HepG2 (cell line): ENCODE results near the gene ABHD12. TPM values are rescaled to one million over a fixed set of nuclear protein-coding genes. Genes with fewer than 3 reads are reported as not detected.

ENCODE experiments used
- ATF1 ChIP-seq: IDR thresholded peaks from 2 replicates; pipeline ENCODE4 v1.6.1; 2016; ENCODE audit warnings: mild to moderate bottlenecking, control low read depth
- RARA ChIP-seq: IDR thresholded peaks from 2 replicates; pipeline ENCODE4 v1.6.1; 2016; ENCODE audit warnings: missing genetic modification reagents, missing compliant biosample characterization
- RFX5 ChIP-seq: IDR thresholded peaks from 2 replicates; pipeline ENCODE4 v1.6.1; 2011; ENCODE audit warnings: low read depth, low read length, improper control_type of control experiment
- ZNF788 ChIP-seq: sonication (generic); formaldehyde crosslinking; IDR thresholded peaks from 2 replicates; pipeline ENCODE4 v1.5.0; 2020; ENCODE audit warnings: mild to moderate bottlenecking, missing genetic modification reagents, borderline replicate concordance
- polyA plus RNA-seq, 8 experiments: library from polyadenylated mRNA; depleted of rRNA in 3 of 8; stranded (reverse) in 7 of 8; unstranded in 1 of 8; fragments of >200 nt; fragmentation: Illumina TruSeq in 4 of 8; extraction: Trizol in 4 of 8; gene quantifications; 2 replicates each; pipeline versions ENCODE4 v1.2.1 to v1.2.3, GENCODE V29; 2011 to 2016; ENCODE audit warnings: low read depth in 4 of 8, missing spikeins in 1 of 8, mixed read lengths in 1 of 8; ENCODE audit not compliant: insufficient read depth in 1 of 8
- total RNA-seq, 5 experiments: library from RNA; depleted of rRNA; stranded (reverse); fragments of >200 nt; fragmentation: Illumina TruSeq; extraction: Trizol; gene quantifications; 2 replicates each; pipeline ENCODE4 v1.2.3, GENCODE V29; 2016; ENCODE audit warnings: low read depth in 1 of 5
- TF ChIP-seq, protein P1 (sequence below): sonication (generic); formaldehyde crosslinking; IDR thresholded peaks from 2 replicates; pipeline ENCODE4 v1.5.1; 2020; ENCODE audit warnings: mild to moderate bottlenecking, missing genetic modification reagents, borderline replicate concordance
- TF ChIP-seq, protein P2 (sequence below): IDR thresholded peaks from 2 replicates; pipeline ENCODE4 v1.6.1; 2012; ENCODE audit warnings: inconsistent platforms
- TF ChIP-seq, protein P3 (sequence below): sonication (generic); formaldehyde crosslinking; IDR thresholded peaks from 2 replicates; pipeline ENCODE4 v1.4.0; 2020; ENCODE audit warnings: mild to moderate bottlenecking, missing genetic modification reagents, borderline replicate concordance
- TF ChIP-seq, protein P4 (sequence below): sonication (generic); formaldehyde crosslinking; IDR thresholded peaks from 2 replicates; pipeline ENCODE4 v1.4.0; 2020; ENCODE audit warnings: missing genetic modification reagents
- TF ChIP-seq, protein P5 (sequence below): sonication (generic); formaldehyde crosslinking; IDR thresholded peaks from 2 replicates; pipeline ENCODE4 v1.5.1; 2020; ENCODE audit warnings: missing genetic modification reagents, mild to moderate bottlenecking, borderline replicate concordance
- TF ChIP-seq, protein P6 (sequence below): sonication (generic); formaldehyde crosslinking; IDR thresholded peaks from 2 replicates; pipeline ENCODE4 v1.4.0; 2020; ENCODE audit warnings: missing genetic modification reagents
- TF ChIP-seq, protein P7 (sequence below): sonication (generic); formaldehyde crosslinking; IDR thresholded peaks from 2 replicates; pipeline ENCODE4 v1.4.0; 2020; ENCODE audit warnings: missing genetic modification reagents

ABHD12 gene
- total and polyA plus RNA-seq, 2 of the 13 experiments (the other 11 are each of a cell fraction or from before 2014, with no cell fraction given): 23.5 to 72.1 TPM

DNA sequence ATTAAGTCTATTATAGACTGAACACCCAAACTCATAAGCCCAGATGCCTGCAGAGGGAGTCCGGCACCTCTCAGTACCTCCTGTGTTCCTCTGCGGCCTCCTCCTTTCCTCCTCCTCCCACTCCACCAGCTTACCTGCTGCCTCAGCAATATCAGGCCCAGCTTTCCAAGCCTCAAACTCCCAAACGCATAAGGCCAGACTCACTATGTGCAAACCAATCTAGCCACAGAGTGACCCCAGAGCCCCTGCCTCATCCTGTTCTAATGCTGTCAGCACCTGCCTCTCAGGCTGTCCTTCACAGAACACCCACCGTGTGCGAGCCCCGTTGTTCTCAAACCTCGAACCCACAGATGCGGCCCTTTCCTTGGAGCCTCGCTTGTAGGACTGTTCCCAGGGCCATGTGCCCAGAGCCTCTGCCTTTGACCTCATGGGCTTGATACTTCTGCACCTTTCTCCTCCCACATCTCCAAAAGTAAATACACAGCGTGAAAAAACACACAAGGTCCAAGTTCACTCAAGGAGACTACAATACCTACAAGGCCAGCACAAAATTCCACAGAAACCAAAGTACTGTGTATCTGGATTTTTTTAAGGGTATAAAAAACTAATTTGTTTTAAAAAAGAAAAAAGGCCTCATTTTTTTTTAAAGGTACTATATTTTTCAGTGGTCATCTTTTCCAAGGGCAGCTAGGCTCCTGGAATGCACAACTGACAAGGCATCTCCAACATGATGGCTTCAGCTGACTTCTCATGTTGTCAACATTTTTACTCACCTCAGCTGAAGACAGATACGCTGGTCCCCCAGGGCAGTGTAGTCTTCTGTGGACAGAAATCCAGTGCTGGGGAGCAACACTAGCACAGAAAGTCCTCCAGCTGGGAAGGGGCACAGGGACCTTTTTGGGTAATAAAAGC, 52.3 kb downstream of the ABHD12 start (continued):
- TF ChIP-seq, protein P1, sequence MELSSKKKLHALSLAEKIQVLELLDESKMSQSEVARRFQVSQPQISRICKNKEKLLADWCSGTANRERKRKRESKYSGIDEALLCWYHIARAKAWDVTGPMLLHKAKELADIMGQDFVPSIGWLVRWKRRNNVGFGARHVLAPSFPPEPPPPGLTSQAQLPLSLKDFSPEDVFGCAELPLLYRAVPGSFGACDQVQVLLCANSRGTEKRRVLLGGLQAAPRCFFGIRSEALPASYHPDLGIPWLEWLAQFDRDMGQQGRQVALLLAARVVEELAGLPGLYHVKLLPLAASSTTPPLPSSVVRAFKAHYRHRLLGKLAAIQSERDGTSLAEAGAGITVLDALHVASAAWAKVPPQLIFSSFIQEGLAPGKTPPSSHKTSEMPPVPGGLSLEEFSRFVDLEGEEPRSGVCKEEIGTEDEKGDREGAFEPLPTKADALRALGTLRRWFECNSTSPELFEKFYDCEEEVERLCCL (CRISPR knock-in tag): peak; percentile 87; the same call in 1 of the 2 replicates
- TF ChIP-seq, protein P2, sequence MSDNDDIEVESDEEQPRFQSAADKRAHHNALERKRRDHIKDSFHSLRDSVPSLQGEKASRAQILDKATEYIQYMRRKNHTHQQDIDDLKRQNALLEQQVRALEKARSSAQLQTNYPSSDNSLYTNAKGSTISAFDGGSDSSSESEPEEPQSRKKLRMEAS: peak; percentile 100
- TF ChIP-seq, protein P3, sequence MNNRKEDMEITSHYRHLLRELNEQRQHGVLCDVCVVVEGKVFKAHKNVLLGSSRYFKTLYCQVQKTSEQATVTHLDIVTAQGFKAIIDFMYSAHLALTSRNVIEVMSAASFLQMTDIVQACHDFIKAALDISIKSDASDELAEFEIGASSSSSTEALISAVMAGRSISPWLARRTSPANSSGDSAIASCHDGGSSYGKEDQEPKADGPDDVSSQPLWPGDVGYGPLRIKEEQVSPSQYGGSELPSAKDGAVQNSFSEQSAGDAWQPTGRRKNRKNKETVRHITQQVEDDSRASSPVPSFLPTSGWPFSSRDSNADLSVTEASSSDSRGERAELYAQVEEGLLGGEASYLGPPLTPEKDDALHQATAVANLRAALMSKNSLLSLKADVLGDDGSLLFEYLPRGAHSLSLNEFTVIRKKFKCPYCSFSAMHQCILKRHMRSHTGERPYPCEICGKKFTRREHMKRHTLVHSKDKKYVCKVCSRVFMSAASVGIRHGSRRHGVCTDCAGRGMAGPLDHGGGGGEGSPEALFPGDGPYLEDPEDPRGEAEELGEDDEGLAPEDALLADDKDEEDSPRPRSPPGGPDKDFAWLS (CRISPR knock-in tag): no peak
- TF ChIP-seq, protein P4, sequence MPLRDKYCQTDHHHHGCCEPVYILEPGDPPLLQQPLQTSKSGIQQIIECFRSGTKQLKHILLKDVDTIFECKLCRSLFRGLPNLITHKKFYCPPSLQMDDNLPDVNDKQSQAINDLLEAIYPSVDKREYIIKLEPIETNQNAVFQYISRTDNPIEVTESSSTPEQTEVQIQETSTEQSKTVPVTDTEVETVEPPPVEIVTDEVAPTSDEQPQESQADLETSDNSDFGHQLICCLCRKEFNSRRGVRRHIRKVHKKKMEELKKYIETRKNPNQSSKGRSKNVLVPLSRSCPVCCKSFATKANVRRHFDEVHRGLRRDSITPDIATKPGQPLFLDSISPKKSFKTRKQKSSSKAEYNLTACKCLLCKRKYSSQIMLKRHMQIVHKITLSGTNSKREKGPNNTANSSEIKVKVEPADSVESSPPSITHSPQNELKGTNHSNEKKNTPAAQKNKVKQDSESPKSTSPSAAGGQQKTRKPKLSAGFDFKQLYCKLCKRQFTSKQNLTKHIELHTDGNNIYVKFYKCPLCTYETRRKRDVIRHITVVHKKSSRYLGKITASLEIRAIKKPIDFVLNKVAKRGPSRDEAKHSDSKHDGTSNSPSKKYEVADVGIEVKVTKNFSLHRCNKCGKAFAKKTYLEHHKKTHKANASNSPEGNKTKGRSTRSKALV (CRISPR knock-in tag): peak; percentile 94
- TF ChIP-seq, protein P5, sequence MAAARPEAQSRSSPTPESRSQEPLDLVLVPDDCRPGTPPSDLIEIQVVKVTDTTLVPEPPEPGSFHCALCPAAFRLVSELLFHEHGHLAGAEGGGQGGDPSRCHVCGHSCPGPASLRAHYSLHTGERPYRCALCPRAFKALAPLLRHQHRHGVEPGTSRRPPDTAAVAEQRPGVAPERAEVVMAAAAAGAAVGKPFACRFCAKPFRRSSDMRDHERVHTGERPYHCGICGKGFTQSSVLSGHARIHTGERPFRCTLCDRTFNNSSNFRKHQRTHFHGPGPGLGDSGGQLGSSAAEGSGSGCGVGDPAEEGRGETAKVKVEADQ: peak; percentile 98
- TF ChIP-seq RFX5 (no peak), ATF1 (peak; percentile 79), ZNF788 (peak; percentile 93; the same call in 1 of the 2 replicates), RARA (CRISPR knock-in tag) (peak; percentile 96)
- TF ChIP-seq, protein P6, sequence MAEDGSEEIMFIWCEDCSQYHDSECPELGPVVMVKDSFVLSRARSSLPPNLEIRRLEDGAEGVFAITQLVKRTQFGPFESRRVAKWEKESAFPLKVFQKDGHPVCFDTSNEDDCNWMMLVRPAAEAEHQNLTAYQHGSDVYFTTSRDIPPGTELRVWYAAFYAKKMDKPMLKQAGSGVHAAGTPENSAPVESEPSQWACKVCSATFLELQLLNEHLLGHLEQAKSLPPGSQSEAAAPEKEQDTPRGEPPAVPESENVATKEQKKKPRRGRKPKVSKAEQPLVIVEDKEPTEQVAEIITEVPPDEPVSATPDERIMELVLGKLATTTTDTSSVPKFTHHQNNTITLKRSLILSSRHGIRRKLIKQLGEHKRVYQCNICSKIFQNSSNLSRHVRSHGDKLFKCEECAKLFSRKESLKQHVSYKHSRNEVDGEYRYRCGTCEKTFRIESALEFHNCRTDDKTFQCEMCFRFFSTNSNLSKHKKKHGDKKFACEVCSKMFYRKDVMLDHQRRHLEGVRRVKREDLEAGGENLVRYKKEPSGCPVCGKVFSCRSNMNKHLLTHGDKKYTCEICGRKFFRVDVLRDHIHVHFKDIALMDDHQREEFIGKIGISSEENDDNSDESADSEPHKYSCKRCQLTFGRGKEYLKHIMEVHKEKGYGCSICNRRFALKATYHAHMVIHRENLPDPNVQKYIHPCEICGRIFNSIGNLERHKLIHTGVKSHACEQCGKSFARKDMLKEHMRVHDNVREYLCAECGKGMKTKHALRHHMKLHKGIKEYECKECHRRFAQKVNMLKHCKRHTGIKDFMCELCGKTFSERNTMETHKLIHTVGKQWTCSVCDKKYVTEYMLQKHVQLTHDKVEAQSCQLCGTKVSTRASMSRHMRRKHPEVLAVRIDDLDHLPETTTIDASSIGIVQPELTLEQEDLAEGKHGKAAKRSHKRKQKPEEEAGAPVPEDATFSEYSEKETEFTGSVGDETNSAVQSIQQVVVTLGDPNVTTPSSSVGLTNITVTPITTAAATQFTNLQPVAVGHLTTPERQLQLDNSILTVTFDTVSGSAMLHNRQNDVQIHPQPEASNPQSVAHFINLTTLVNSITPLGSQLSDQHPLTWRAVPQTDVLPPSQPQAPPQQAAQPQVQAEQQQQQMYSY: no peak; the same call in 1 of the 2 replicates
- TF ChIP-seq, protein P7, sequence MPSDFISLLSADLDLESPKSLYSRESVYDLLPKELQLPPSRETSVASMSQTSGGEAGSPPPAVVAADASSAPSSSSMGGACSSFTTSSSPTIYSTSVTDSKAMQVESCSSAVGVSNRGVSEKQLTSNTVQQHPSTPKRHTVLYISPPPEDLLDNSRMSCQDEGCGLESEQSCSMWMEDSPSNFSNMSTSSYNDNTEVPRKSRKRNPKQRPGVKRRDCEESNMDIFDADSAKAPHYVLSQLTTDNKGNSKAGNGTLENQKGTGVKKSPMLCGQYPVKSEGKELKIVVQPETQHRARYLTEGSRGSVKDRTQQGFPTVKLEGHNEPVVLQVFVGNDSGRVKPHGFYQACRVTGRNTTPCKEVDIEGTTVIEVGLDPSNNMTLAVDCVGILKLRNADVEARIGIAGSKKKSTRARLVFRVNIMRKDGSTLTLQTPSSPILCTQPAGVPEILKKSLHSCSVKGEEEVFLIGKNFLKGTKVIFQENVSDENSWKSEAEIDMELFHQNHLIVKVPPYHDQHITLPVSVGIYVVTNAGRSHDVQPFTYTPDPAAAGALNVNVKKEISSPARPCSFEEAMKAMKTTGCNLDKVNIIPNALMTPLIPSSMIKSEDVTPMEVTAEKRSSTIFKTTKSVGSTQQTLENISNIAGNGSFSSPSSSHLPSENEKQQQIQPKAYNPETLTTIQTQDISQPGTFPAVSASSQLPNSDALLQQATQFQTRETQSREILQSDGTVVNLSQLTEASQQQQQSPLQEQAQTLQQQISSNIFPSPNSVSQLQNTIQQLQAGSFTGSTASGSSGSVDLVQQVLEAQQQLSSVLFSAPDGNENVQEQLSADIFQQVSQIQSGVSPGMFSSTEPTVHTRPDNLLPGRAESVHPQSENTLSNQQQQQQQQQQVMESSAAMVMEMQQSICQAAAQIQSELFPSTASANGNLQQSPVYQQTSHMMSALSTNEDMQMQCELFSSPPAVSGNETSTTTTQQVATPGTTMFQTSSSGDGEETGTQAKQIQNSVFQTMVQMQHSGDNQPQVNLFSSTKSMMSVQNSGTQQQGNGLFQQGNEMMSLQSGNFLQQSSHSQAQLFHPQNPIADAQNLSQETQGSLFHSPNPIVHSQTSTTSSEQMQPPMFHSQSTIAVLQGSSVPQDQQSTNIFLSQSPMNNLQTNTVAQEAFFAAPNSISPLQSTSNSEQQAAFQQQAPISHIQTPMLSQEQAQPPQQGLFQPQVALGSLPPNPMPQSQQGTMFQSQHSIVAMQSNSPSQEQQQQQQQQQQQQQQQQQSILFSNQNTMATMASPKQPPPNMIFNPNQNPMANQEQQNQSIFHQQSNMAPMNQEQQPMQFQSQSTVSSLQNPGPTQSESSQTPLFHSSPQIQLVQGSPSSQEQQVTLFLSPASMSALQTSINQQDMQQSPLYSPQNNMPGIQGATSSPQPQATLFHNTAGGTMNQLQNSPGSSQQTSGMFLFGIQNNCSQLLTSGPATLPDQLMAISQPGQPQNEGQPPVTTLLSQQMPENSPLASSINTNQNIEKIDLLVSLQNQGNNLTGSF (CRISPR knock-in tag): peak; percentile 87; the same call in 1 of the 2 replicates
